D341Med (cell line): ENCODE measurements around the gene ANO4.
"Not testable (repeated sequence)": the region's sequence is repeated elsewhere in the genome, so short reads cannot be mapped to it uniquely, and the experiment has no call there.

Experiments
- DNase-seq: peaks from one replicate; pipeline ENCODE4 v3.0.0; 2012; ENCODE audit warnings: low spot score

ANO4 gene

DNA sequence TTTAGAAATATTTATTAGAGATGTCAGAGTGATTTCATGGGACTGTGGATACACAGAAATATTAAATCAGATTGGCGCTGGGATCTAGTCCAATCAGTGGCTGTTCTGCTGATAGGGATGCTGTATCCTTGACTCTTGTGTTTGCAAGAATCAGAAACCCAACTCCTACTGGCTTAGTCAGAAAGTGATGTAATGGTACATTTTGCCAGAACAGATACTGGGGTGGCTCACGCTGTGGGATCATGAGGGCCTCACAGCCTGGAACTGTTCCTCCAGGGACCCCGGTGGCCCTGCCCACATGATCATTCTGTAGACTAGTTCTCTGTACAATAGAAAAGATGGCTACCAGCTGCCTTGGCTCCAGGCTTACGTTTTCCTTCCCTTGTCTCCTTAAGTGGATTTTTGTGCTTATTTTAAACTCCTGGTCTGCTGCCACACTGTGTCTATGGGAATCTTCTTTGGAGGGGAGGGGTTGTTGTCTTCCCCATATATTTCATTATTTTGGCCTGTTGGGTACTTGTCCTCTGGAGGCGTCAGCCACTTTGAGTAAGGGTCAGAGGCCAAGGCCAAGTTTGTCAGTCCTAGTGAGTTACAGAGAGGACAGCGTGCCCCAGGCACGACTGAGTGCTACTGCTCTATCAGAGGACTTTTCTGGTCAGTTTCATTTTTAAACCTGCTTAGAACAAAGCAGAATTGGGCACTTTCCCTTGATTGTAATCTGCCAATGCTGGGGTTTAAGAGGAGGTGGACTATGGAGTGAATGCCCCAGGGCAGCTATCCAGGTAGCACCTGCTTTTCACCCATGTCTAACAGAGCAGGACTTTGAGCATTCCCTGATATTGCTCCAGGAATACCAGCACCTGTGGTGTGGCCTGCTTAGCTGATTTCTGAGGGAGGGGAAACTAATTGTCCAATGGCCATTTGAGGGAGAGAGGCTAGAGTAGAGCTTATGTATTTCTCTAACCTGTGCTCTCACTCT, 251.2 kb downstream of the ANO4 start:
- no peak for DNase-seq

DNA sequence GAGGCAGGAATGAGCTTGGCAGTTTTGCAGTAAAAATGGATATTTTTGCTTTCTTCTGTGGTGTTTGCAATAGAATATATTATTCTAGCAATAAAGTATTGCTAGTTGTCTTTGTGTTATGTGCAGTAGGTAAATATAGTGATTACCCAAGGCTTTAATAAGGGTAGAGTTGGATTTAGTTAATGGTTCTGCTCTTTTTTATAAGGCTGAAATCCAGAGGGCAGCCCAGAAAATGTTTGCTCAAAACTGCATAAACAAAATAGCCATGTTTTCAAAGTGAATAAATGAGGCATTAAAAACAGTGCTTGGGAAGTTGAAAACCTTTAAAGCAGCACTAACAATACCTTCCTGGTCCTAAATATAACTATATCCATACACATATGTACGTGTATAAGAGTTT, 253.1 kb downstream of the ANO4 start:
- DNase-seq: no peak

DNA sequence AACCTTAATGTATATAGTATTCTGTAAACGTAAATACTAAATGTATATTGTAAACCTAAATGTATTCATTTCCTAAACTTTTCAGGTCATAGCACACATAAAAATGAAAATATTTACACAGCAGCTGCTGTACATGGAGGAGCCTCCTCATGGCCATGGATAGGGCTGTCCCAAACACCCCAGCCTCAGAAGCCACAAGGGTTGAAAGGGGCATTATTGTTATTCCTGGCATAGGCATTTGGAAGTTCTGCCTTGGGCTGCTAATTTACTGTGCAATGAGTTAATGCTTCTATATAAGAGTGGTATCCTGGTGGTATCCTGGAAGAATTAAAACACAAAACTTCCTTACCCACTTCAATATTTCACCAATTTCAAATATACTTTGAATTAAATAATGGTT, 256.1 kb downstream of the ANO4 start:
- DNase-seq: no peak

DNA sequence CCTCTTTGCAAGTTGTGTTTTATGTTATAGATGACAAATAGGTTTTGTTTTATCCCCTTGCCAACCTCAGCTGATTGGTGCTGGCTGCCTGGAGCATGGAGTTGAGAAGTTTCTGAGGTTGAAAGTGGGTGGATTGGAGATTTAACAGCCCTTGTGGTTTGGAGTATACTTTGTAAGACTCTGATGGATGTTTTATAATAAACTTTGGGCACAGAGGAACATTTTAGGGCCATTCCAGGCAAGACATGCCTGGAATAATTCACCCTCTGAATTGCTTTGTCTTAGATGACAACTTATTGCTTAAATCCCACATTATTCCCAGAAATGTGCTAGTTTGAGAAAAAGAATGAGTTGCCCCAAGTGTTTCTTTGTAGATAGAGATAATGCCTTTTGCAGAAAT, 256.6 kb downstream of the ANO4 start:
- no peak for DNase-seq

DNA sequence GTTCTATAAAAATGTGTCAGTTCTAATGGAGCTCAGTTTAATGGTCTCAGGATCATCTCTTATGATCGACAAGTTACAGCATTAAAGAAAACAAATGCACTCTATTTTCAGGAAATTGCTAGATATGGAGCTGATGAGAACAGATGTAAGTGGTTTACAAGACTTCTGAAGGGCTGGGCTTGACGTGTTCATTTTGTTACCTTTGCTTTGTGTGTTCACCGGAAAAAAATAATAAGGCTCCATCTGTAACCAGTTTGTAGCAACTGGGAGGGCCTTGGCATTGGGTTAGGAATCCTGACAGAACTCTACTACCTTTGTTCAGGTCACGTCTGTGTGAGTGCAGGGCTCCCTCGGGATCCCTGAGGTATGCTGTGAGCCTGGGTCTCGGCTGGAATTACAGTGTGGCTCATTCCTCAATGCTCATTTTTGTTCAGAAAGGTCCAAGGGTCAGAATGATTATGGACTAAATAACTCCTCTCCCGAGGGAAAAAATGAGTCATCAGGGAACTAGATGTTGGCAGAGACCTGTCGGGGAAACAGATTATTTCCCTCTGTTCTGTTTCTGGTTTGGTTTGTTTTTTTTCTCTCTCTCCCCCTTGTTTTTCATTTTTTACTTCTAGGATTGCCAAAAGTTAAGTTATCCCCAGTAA, 257.4 kb downstream of the ANO4 start:
- DNase-seq: no peak

DNA sequence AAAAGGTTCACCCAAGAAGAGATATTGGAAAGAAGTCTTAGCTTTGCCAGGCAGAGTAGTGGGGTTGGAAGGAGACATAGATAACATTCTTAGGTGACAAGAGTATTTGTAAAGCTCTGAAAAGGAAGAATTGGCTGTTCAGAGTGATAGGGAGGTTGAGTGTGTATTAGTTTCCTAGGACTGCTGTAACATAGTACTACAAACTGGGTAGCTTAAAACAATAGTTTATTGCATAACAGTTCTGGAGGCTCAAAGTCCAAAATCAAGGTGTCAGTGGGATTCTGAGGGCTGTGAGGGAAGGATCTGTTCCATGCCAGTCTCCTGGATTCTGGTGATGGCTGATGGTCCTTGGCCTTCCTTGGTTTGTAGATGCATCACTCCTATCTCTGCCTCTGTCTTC, 258.6 kb downstream of the ANO4 start:
- DNase-seq: no peak

DNA sequence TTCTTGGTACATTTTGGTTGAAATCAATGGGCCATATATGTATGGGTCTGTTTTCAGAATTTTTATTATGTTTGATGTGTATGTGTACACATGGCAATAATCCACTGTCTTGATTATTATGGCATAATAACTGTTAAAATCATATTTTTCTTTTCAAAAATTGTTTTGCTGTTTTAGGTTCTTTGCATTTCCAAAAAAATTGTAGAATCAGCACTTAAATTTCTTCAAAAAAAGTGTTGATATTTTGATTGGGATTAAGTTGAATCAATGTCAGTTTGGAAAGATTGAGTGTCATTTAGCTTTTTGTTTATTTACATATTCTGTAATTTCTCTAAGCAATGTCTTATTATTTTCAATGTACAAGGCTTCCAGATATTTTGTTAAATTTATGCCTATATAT, 261.4 kb downstream of the ANO4 start:
- no peak for DNase-seq

DNA sequence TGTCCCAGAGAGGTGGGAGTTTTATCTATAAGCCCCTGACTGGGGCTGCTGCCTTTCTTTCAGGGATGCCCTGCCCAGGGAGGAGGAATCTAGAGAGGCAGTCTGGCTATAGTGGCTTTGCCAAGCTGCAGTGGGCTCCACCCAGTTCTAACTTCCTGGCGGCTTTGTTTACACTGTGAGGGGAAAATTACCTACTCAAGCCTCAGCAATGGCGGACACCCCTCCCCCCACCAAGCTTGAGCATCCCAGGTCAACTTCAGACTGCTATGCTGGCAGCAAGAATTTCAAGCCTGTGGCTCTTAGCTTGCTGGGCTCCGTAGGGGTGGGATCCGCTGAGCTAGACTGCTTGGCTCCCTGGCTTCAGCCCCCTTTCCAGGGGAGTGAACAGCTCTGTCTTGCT, 267.9 kb downstream of the ANO4 start:
- not testable (repeated sequence) for DNase-seq

DNA sequence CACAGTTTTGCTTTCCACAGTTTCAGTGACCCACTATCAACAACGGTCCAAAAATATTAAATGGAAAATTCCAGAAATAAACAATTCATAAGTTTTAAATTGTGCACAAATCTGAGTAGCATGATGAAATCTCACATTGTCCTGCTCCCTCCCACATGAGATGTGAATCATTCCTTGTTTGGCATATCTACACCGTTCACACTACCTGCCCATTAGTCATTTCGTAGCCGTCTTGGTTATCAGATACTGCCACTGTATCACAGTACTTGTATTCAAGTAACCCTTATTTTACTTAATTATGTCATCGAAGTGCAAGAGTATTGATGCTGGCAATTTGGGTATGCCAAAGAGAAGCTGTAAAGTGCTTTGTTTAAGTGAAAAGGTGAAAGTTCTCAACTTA, 270.1 kb downstream of the ANO4 start:
- no peak for DNase-seq

DNA sequence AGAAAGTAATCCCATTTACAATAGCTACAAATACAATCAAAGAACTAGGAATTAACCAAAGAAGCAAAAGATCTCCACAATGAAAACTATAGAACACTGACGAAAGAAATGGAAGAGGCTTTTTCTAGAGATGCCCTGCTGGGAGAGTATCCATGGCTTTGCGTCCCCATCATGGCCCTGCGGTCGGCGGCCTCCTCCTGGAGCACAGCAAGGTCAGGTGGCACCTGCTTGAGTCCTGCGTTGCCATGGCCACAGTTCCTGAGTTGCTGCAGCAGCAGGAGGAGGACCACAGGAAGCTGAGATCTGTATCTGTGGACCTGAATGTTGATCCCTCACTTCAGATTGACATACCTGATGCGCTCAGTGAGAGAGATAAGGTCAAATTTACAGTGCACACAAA, 271.9 kb downstream of the ANO4 start:
- no peak for DNase-seq

DNA sequence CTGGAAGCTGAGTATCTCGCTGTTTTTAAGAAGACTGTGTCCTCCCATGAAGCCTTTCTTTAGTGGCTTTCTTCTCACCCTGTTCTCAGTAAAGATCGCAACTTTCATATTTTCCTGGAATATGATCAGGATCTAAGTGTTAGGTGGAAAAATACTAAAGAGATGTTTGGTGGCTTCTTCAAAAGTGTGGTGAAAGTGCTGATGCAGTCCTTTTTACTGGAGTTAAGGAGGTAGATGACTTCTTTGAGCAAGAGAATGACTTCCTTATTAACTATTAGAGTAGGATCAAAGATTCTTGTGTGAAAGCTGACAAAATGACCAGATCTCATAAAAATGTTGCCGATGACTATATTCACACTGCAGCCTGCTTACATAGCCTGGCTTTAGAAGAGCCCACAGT, 273.8 kb downstream of the ANO4 start:
- no peak for DNase-seq

DNA sequence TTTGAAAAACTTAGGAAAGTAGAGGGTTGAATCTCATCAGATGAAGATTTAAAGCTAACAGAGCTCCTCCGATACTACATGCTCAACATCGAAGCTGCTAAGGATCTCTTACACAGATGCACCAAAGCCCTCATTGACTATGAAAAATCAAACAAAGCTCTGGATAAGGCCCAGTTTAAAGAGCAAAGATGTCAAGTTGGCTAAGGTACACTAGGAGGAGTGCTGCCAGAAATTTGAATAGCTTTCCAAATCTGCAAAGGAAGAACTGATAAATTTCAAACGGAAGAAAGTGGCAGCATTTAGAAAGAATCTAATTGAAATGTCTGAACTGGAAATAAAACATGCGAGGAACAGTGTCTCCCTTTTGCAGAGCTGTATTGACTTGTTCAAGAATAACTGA, 274.3 kb downstream of the ANO4 start:
- DNase-seq: no peak

DNA sequence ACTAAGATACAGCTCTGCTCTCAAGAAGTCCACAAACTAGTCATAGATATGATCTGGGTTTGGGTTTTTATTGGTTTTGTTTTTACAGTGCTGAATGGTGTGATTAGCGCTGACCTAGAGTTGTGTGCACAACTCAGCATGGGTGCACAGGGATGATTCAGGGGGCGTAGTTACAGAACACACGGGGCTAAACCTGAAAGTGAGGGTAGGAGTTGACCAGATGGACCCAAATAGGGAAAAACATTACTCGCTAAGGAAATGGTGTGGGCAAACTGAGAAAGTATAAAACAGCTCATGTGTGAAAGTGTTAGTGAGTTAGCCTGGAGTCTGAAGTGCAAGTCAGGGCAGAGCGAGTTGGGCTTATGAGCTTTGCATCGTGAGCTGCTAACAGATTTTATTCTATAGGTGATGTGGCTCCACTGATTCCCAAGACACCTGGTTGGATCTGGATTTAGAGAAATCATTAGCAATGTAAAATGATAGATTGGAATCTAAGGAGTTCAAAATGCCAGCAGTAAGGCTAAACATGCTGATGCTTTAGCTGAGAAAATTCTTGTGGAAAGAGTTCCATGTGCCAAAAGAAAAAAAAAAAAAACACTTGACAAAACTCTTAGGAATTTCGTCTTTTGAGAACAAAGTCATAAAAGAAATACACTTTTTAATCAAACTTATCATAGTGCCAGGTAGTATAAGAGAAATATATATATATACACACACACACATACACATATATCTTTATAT, 280.5 kb downstream of the ANO4 start:
- DNase-seq: no peak

DNA sequence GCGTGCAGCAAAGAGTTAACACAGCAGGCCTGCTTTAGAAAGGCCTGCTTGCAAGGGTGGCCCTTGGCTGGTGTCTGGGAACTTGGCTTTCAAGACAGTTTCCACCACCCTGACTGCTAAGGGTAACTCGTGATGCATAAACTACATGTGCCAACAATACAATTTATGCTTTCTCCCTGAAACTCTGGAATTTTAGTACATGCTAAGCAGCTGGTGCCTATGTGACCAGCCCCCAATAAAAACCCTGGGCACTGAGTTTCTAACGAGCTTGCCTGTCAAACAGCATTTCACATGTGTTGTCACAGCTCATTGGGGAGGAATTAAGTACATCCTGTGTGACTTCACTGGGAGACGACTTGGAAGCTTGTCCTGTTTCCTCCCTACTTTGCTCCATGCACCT, 282.3 kb downstream of the ANO4 start:
- DNase-seq: no peak

DNA sequence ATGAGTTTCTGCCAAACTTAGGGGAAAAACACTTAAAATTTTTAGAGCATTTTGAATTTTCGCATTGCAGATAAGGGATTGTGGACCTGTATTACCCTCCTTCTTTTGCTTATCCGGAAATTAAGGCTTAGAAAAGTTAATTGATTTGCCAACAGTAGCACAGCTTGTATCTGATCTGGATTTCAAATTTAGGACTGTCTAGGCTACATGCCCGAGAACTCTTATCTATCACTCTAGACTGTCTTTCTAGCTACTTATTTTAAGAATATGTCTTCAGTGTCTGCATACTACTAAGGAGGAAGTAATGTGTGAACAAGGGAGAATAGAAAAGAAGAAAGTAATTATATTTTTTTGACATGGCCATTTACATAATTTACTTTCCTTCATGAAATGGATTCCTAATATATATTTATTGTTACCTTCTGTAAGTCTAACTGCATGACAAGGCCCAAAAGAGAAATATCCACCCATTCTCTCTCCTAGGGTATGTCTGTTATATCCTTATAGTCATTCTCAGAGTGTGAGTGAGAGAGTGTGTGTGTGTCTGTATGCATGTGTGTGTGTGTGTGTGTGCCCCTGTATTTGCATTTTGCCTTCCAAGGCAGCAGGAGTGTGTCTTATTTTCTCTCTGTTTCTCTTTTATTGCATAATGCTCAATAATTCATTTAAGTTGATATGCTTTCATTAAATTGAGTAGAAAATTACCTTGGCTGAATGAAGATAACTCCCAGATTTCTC, 283.4 kb downstream of the ANO4 start:
- no peak for DNase-seq

DNA sequence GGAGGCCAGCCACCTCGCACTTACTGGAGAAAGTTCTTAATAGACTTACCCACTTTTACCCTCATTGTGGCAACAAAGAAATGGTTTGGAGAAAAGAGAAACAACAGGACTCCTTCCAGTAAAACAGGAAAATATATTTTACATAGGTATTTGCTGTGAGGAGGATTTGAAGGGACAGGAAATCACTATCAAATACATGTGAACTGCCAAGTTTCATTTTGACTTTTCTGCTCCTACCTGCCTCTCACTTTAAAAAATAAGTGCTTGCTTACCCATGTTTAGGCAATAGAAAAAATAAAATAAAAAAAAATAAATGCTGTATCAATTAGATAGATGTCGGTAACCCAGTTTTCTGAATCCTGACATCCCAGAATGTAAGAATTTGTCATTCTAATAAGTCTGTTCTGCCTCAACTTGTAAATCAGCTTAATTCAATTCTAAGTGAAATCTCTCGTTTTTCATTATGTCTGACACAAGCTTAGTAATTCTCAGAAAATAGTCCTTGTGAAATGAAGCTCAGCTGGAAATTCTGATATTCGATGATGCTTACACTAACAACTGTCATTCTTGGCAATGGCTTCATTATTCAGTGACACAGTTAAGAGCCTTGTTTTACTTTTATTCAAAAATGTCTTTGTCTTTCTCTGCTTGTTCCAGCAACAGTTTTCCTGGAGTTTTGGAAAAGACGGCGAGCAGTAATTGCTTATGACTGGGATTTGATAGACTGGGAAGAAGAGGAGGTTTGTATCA, 284.1 kb downstream of the ANO4 start:
- DNase-seq: no peak

DNA sequence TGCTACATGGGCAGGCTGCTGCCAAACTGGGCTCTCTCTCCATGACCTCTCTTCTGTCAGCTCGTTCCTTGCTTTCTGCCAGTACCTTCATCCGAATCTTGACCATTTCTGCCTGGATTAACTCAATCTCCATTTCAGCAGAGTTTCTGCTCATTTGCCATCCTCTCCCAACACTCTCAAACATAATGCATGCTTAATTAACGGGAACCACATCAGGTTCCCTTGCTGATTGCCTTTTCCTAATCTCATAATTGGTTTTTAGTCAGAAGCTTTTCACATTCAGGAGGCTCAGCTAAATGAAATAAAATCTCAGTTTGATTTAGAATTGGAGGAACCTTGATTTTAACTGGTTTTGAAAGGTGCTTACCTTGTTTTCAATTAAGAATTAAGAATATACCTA, 288.1 kb downstream of the ANO4 start:
- DNase-seq: no peak

DNA sequence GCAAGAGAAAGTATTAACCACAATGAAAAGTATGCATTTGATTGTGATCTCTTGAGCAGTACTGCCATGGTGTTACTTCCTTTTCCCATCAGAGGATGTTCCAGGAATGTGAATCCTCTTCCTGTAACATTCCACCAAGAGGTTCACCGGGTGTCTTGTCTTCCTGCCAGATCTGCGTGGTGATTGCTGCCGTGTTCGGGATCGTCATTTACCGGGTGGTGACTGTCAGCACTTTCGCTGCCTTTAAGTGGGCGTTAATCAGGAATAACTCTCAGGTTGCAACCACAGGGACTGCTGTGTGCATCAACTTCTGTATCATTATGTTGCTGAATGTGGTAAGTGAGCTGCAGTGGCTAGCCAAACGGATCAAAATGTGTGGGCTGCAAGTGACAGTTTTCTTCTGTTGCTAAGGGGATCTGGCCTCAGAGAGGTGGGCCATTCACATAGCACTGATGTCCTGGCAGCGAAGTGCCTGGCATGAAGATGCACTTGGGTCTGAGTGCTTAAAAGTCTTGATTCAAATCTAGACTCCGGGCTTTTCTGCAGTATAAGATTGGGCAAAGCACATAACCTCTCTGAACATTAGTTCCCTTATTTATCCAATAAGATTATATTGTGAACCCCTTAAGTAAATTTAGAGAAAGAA, 292.0 kb downstream of the ANO4 start:
- no peak for DNase-seq

DNA sequence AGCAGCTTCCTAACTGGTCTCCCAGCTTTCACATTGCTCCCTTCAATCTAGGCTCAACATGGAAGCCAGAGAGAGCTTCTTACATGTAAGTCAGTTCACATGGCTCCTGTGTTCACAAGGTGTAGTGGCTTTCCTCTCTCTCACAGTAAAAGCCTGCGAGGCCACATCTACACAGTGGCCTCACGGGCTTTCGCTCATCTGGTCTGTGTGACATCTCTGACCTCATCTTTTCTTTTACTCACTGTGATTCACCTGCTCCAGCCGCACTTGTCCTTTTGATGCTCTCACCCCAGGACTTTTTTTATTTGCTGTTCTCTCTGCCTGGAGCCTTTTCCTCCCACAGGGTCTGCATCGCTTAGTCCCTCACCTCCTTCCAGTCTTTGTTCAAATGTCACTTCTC, 293.3 kb downstream of the ANO4 start:
- DNase-seq: no peak

DNA sequence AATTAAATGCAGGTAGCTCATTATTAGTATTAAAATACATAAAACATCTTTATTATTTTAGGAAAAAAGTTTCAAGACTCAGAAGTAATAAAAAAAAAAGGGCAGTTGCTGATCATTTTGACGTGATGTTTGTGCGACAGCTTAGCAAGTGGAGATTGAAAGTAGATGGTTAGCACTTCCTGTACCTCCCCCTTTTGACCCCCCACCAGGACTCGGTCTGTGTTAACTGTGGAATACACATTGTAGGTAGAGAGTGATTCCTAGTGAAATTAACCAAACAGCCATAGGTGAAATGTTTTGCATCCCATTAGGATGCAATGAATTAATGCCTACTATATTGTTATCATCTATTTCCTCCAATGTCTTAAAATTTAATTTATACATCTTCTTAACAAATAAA, 294.7 kb downstream of the ANO4 start:
- no peak for DNase-seq

DNA sequence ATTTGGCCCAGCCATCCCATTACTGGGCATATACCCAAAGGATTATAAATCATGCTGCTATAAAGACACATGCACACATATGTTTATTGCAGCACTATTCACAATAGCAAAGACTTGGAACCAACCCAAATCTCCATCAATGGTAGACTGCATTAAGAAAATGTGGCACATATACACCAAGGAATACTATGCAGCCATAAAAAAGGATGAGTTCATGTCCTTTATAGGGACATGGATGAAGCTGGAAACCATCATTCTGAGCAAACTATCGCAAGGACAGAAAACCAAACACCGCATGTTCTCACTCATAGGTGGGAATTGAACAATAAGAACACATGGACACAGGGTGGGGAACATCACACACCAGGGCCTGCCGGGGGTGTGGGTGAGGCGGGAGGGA, 295.6 kb downstream of the ANO4 start:
- DNase-seq: not testable (repeated sequence)
